ENCODE data around the gene OR10V1. TPM values are rescaled to one million over a fixed set of nuclear protein-coding genes. Genes with fewer than 3 reads are reported as not detected.

Gene OR10V1
- total and polyA plus RNA-seq, 4 donors: not detected

DNA sequence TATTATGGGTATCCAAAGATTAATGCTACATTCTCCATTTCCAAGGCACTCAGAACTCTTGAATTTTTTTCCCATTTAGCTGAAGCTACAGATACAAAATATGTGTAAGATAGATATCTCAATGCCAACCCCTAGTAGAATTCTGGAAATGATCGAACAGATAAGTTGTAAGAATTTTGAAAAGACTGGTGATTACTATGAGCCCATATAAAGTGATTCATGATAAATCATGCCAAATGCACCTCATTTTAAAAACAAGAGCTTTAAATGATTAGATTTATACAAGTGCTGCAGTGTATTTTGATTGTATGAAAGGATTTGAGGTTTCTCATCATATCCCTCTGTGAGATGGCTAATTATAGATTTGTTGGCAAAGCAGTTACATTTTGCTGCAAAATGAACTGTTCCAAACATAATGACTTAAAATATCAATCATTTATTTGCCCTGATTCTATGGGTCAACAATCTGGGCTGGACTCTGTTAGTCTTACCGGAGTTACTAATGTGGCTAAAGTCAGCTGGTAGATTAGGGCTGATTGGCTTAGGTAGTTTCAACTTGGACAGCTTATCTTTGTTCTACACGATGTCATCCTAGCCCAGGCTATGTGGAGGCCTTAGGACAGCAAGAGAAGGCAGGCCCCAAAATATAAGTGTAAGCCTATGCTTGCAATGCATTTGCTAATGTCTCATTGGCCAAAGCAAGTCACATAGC lies 3.4 kb downstream of the OR10V1 start:
- TF ChIP-seq, protein P1, sequence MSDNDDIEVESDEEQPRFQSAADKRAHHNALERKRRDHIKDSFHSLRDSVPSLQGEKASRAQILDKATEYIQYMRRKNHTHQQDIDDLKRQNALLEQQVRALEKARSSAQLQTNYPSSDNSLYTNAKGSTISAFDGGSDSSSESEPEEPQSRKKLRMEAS (IDR thresholded peaks at IDR 0.05): no peak
- no peaks in the 10 kb centered on the region for H3K9me3 ChIP-seq (ENCODE audit: control insufficient read depth in 4 of 4, low read length in 3 of 4)
- DNase-seq (ENCODE audit: low spot score): no peak
- H3K4me3 ChIP-seq (ENCODE audit: low read depth in 1 of 3, low read length in 3 of 3): no peak overlapping the region
- H3K27ac ChIP-seq (ENCODE audit: low read depth in 1 of 2, low read length in 2 of 2): no peak overlapping the region
- H3K27me3 ChIP-seq (ENCODE audit: control insufficient read depth in 4 of 4, insufficient read depth in 4 of 4, low read length in 3 of 4): peaks cover 0 to 4% (median 0%) of the 10 kb centered on the region in 4 donors
- H3K36me3 ChIP-seq (ENCODE audit: control insufficient read depth in 4 of 4, insufficient read depth in 3 of 4, low read depth in 1 of 4, low read length in 3 of 4): no peaks in the 10 kb centered on the region
- H3K4me1 ChIP-seq (ENCODE audit: control insufficient read depth in 4 of 4, insufficient read depth in 4 of 4, low read length in 3 of 4): no peaks in the 10 kb centered on the region
- 59% methylated on average over 3 of the region's 3 CpGs for WGBS
- H3K9ac ChIP-seq (ENCODE audit: low read depth in 1 of 2, low read length in 2 of 2): no peak overlapping the region

DNA sequence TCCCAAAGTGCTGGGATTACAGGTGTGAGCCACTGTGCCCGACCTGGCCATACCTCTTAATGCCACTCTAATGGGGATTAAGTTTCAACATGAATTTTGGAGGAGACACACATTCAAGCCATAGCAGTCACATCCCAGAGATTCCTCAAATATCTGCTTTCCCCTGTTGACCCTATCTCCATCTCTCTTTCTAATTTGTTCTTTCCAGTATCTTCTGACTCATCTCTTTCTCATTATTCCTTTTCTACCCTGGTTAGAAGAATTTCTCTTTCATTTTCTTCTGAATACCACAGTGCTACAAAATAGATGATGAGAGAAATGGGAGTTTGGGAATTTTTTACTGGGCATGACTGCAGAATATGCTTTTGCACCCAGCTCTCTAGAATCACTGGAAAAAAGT lies 5.1 kb downstream of the OR10V1 start:
- H3K27me3 ChIP-seq (ENCODE audit: control insufficient read depth in 4 of 4, insufficient read depth in 4 of 4, low read length in 3 of 4): peaks cover 0 to 4% (median 0%) of the 10 kb centered on the region in 4 donors
- H3K36me3 ChIP-seq (ENCODE audit: control insufficient read depth in 4 of 4, insufficient read depth in 3 of 4, low read depth in 1 of 4, low read length in 3 of 4): no peaks in the 10 kb centered on the region
- no peak overlapping the region for H3K27ac ChIP-seq (ENCODE audit: low read depth in 1 of 2, low read length in 2 of 2)
- no peak for DNase-seq (ENCODE audit: low spot score)
- H3K4me1 ChIP-seq (ENCODE audit: control insufficient read depth in 4 of 4, insufficient read depth in 4 of 4, low read length in 3 of 4): no peaks in the 10 kb centered on the region
- no peak overlapping the region for H3K4me3 ChIP-seq (ENCODE audit: low read depth in 1 of 3, low read length in 3 of 3)
- no peak for TF ChIP-seq NR2F2 (IDR thresholded peaks at IDR 0.05)
- TF ChIP-seq, protein P2, sequence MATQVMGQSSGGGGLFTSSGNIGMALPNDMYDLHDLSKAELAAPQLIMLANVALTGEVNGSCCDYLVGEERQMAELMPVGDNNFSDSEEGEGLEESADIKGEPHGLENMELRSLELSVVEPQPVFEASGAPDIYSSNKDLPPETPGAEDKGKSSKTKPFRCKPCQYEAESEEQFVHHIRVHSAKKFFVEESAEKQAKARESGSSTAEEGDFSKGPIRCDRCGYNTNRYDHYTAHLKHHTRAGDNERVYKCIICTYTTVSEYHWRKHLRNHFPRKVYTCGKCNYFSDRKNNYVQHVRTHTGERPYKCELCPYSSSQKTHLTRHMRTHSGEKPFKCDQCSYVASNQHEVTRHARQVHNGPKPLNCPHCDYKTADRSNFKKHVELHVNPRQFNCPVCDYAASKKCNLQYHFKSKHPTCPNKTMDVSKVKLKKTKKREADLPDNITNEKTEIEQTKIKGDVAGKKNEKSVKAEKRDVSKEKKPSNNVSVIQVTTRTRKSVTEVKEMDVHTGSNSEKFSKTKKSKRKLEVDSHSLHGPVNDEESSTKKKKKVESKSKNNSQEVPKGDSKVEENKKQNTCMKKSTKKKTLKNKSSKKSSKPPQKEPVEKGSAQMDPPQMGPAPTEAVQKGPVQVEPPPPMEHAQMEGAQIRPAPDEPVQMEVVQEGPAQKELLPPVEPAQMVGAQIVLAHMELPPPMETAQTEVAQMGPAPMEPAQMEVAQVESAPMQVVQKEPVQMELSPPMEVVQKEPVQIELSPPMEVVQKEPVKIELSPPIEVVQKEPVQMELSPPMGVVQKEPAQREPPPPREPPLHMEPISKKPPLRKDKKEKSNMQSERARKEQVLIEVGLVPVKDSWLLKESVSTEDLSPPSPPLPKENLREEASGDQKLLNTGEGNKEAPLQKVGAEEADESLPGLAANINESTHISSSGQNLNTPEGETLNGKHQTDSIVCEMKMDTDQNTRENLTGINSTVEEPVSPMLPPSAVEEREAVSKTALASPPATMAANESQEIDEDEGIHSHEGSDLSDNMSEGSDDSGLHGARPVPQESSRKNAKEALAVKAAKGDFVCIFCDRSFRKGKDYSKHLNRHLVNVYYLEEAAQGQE (IDR thresholded peaks at IDR 0.05): no peak
- TF ChIP-seq, protein P3, sequence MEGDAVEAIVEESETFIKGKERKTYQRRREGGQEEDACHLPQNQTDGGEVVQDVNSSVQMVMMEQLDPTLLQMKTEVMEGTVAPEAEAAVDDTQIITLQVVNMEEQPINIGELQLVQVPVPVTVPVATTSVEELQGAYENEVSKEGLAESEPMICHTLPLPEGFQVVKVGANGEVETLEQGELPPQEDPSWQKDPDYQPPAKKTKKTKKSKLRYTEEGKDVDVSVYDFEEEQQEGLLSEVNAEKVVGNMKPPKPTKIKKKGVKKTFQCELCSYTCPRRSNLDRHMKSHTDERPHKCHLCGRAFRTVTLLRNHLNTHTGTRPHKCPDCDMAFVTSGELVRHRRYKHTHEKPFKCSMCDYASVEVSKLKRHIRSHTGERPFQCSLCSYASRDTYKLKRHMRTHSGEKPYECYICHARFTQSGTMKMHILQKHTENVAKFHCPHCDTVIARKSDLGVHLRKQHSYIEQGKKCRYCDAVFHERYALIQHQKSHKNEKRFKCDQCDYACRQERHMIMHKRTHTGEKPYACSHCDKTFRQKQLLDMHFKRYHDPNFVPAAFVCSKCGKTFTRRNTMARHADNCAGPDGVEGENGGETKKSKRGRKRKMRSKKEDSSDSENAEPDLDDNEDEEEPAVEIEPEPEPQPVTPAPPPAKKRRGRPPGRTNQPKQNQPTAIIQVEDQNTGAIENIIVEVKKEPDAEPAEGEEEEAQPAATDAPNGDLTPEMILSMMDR (IDR thresholded peaks at IDR 0.05; ENCODE audit: low read depth, low read length, missing input control): no peak
- no peak for TF ChIP-seq FOXA1 (IDR thresholded peaks at IDR 0.05)
- TF ChIP-seq RAD21 (IDR thresholded peaks at IDR 0.05): no peak
- TF ChIP-seq, protein P4, sequence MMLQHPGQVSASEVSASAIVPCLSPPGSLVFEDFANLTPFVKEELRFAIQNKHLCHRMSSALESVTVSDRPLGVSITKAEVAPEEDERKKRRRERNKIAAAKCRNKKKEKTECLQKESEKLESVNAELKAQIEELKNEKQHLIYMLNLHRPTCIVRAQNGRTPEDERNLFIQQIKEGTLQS (IDR thresholded peaks at IDR 0.05): no peak
- no peak for TF ChIP-seq RXRA (IDR thresholded peaks at IDR 0.05)
- TF ChIP-seq GABPA (IDR thresholded peaks at IDR 0.05 in 1 of 2, conservative IDR thresholded peaks at IDR 0.05 in 1 of 2): no peak
- no peak for TF ChIP-seq HNF4G (IDR thresholded peaks at IDR 0.05)
- no peak for TF ChIP-seq SP1 (IDR thresholded peaks at IDR 0.05)
- no peak for TF ChIP-seq YY1 (IDR thresholded peaks at IDR 0.05)
- TF ChIP-seq FOXA2 (IDR thresholded peaks at IDR 0.05): no peak
- TF ChIP-seq TAF1 (conservative IDR thresholded peaks at IDR 0.05): no peak
- no peak for TF ChIP-seq JUND (IDR thresholded peaks at IDR 0.05)
- no peak for TF ChIP-seq HNF4A (conservative IDR thresholded peaks at IDR 0.05)
- no peak for TF ChIP-seq EGR1 (IDR thresholded peaks at IDR 0.05; ENCODE audit: low read depth in 2 of 2)
- TF ChIP-seq, protein P1 (IDR thresholded peaks at IDR 0.05): no peak
- TF ChIP-seq, protein P5, sequence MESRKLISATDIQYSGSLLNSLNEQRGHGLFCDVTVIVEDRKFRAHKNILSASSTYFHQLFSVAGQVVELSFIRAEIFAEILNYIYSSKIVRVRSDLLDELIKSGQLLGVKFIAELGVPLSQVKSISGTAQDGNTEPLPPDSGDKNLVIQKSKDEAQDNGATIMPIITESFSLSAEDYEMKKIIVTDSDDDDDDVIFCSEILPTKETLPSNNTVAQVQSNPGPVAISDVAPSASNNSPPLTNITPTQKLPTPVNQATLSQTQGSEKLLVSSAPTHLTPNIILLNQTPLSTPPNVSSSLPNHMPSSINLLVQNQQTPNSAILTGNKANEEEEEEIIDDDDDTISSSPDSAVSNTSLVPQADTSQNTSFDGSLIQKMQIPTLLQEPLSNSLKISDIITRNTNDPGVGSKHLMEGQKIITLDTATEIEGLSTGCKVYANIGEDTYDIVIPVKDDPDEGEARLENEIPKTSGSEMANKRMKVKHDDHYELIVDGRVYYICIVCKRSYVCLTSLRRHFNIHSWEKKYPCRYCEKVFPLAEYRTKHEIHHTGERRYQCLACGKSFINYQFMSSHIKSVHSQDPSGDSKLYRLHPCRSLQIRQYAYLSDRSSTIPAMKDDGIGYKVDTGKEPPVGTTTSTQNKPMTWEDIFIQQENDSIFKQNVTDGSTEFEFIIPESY (IDR thresholded peaks at IDR 0.05): no peak
- no peaks in the 10 kb centered on the region for H3K9me3 ChIP-seq (ENCODE audit: control insufficient read depth in 4 of 4, low read length in 3 of 4)
- H3K9ac ChIP-seq (ENCODE audit: low read depth in 1 of 2, low read length in 2 of 2): no peak overlapping the region
- WGBS: 65% methylated on average over 1 of the region's 1 CpG
